ENCODE data around the gene ADGRA3. TPM values are rescaled to one million over a fixed set of nuclear protein-coding genes. Genes with fewer than 3 reads are reported as not detected.

ADGRA3 gene
- total RNA-seq, 1 experiment from 2014 or later: 41.2 TPM

- in situ Hi-C loops (cut with HindIII; ENCODE audit: low pct_unique_long_range_greater_than_20kb, low sequenced_read_pairs) (no loop called here), intact Hi-C loops (cut with micrococcal nuclease; ENCODE audit: unreplicated experiment) (no loop called here)
- ChIA-PET CTCF (no interaction called here), POLR2A (no interaction called here)
- Histone ChIP-seq H3K4me1 (ENCODE audit: control insufficient read depth, insufficient read depth, low read length) (no peaks in the 10 kb centered on the region), H3K9me3 (ENCODE audit: control insufficient read depth, insufficient read depth, low read depth, low read length) (no peaks in the 10 kb centered on the region), H3K27me3 (ENCODE audit: control insufficient read depth, insufficient read depth, low read length) (no peaks in the 10 kb centered on the region), H3K36me3 (ENCODE audit: control insufficient read depth, insufficient read depth, low read length) (no peaks in the 10 kb centered on the region), H3K27ac (ENCODE audit: low read length) (no peak overlapping the region), H3K4me3 (ENCODE audit: low read depth in 2 of 2, low read length in 2 of 2) (no peak overlapping the region)
- BruUV-seq (replicated peaks): no TSS peak
- DNase-seq (ENCODE audit: low read depth, low spot score) (no peak), ATAC-seq (no peak)
- TF ChIP-seq TCF7L2 (IDR thresholded peaks at IDR 0.05; ENCODE audit: low read depth, low read length) (no peak), POLR2AphosphoS5 (IDR thresholded peaks at IDR 0.05; ENCODE audit: low read depth, low read length) (no peak), SIN3A (IDR thresholded peaks at IDR 0.05; ENCODE audit: borderline replicate concordance, insufficient read depth, low read depth, low read length) (no peak), REST (IDR thresholded peaks at IDR 0.05; ENCODE audit: insufficient read depth in 1 of 2, low read depth in 2 of 2, low read length in 1 of 2) (no peak), CTCF (IDR thresholded peaks at IDR 0.05) (no peak)
Observed at GRCh38 chr4:22531311-22532019, 15.6 kb upstream of the ADGRA3 start.

- Histone ChIP-seq H3K27me3 (ENCODE audit: control insufficient read depth, insufficient read depth, low read length) (no peaks in the 10 kb centered on the region), H3K4me1 (ENCODE audit: control insufficient read depth, insufficient read depth, low read length) (no peaks in the 10 kb centered on the region), H3K27ac (ENCODE audit: low read length) (no peak overlapping the region), H3K36me3 (ENCODE audit: control insufficient read depth, insufficient read depth, low read length) (no peaks in the 10 kb centered on the region), H3K9me3 (ENCODE audit: control insufficient read depth, insufficient read depth, low read depth, low read length) (no peaks in the 10 kb centered on the region), H3K4me3 (ENCODE audit: low read depth in 2 of 2, low read length in 2 of 2) (no peak overlapping the region)
- TF ChIP-seq CTCF (IDR thresholded peaks at IDR 0.05): no peak
- TF ChIP-seq REST (IDR thresholded peaks at IDR 0.05; ENCODE audit: insufficient read depth in 1 of 2, low read depth in 2 of 2, low read length in 1 of 2): no peak
- no peak for TF ChIP-seq SIN3A (IDR thresholded peaks at IDR 0.05; ENCODE audit: borderline replicate concordance, insufficient read depth, low read depth, low read length)
- no peak for TF ChIP-seq TCF7L2 (IDR thresholded peaks at IDR 0.05; ENCODE audit: low read depth, low read length)
- no peak for TF ChIP-seq POLR2AphosphoS5 (IDR thresholded peaks at IDR 0.05; ENCODE audit: low read depth, low read length)
- in situ Hi-C loops (cut with HindIII; ENCODE audit: low pct_unique_long_range_greater_than_20kb, low sequenced_read_pairs): no loop called here
- CTCF ChIA-PET: no interaction called here
- no peak for ATAC-seq
- intact Hi-C loops (cut with micrococcal nuclease; ENCODE audit: unreplicated experiment): no loop called here
- POLR2A ChIA-PET: no interaction called here
- no TSS peak for BruUV-seq (replicated peaks)
- no peak for DNase-seq (ENCODE audit: low read depth, low spot score)
Observed at GRCh38 chr4:22524895-22525294, 9.0 kb upstream of the ADGRA3 start.
